Right lobe of liver (tissue), 4 donors: ENCODE data around the gene APOB.

Experiments used
- CTCF ChIP-seq, 4 donors: fragments of 200-600 bp in 3 of 4; fragments of 450-650 bp in 1 of 4; IDR thresholded peaks; one replicate each; pipeline versions ENCODE4 v1.5.1 to v1.8.0; 2016 to 2022; ENCODE audit warnings: antibody characterized with exemption in 4 of 4, mild to moderate bottlenecking in 2 of 4
- POLR2A ChIP-seq: fragments of 450-650 bp; IDR thresholded peaks from one replicate; pipeline ENCODE4 v1.6.1; 2017; ENCODE audit warnings: antibody characterized with exemption, mild to moderate bottlenecking
- donor health status: DM: no; HTN: no; CAD: no.
- donor health status: DM: no; HTN: no; CAD: no.
- donor health status: DM: no; HTN: yes; CAD: no.

DNA sequence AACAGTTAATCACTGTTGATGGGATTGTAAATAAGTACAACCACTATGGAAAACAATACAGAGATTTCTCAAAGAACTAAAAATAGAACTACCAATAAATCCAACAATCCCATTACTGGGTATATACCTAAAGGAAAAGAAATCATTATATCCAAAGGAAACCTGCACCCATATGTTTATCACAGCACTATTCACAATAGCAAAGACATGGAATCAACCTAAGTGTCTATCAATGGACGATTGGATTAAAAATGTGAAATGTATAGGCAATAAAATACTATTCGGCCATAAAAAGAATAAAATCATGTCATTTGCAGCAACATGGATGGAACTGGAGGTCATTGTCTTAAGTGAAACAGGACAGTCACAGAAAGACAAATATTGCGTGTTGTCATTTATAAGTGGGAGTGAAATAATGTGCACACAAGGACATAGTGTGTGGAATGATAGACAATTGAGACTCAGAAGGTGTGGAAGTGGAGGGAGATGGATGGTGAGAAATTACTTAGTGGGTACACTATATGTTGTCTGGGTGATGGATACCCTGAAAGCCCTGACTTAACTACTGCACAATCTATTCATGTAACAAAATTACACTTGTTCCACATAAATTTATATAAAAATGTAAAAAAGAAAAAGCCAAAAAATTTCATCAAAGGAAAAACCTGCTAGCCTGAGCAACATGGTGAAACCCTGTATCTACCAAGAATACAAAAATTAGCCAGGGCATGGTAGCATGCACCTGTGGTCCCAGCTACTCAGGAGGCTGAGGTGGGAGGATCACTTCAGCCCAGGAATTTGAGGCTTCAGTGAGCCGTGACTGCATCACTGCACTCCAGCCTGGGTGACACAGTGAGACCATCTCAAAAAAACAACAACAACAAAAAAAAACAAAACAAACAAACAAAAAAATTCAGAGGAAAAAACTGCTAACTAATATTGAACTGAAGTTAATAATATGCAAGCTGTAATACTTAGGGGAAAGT lies 12.6 kb downstream of the APOB start:
- TF ChIP-seq CTCF (IDR thresholded peaks at IDR 0.05) (no peak), POLR2A (no peak)
